ENCODE results near the gene OR2AJ1.

The OR2AJ1 gene

DNA sequence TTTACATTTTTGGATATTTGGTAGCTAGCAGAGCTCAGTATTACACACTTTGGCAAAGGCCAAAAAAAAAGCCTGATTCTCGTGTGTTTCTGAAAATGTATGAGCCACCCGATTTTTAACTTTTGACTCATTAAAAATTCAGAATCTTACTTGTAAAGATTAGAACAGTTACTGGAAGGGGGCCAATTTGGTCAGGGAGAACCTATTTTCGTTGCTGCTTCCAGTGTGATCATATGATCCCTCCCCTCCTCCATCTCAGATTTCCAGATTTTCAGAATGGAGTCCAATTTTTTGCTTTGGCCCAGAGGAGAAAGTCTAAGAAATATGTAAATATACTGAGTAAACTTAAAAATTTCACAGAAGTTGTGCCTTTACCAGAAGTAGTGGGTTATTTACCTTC, 37.1 kb downstream of the OR2AJ1 start:
- DNase-seq (ENCODE audit: low read depth), result no peak

DNA sequence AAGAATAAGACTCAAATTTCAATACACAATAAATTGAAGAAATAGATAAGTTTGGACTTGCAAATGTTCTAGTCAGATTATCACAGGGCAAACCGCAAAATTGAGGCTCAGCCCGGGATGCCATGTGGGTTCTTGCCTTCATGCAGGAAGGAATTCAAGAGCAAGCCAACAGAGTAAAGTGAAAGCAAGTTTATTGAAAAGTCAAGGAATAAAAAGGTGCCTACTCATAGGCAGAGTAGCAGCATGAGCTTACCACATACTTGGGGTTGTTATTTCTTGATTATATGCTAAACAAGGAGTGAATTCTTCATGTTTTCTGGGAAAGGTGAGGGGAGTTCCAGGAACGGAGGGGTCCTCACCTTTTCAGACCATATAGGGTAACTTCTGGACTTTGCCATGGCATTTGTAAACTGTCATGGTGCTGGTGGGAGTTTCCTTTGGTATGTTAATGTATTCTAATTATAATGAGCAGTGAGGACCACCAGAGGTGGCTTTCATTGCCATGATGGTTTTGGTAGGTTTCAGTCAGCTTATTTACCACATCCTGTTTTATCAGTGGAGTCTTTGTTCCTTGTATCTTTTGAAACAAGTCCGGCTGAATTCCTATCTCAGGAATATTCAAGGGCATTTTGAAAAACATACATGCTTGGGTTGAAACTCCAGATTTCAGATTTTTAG, 38.4 kb downstream of the OR2AJ1 start:
- no peak for DNase-seq (ENCODE audit: low read depth)

DNA sequence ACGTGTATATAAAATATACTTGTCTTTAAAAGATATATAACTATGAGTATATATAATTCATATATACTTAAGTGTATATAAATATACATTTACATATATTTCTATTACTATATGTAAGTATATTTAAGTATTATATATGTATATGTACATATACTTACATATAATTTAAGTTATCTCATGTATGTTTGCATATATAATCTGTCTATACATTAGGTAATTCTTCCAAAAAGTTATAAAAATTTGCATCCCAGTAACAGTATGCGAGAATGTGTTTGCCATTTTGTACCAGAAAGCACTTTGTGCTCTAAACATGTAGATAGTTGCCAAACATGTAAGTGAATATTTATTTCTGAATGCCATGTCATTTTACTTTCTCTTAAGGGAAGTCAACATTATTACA, 40.2 kb downstream of the OR2AJ1 start, which contains the start of gene OR2AK2:
Gene OR2AK2, plus strand, starts transcription at position 301 of the 400 bp plus-strand sequence. CDS start 144 bp downstream, outside the sequence.
- DNase-seq (ENCODE audit: low read depth), result no peak

DNA sequence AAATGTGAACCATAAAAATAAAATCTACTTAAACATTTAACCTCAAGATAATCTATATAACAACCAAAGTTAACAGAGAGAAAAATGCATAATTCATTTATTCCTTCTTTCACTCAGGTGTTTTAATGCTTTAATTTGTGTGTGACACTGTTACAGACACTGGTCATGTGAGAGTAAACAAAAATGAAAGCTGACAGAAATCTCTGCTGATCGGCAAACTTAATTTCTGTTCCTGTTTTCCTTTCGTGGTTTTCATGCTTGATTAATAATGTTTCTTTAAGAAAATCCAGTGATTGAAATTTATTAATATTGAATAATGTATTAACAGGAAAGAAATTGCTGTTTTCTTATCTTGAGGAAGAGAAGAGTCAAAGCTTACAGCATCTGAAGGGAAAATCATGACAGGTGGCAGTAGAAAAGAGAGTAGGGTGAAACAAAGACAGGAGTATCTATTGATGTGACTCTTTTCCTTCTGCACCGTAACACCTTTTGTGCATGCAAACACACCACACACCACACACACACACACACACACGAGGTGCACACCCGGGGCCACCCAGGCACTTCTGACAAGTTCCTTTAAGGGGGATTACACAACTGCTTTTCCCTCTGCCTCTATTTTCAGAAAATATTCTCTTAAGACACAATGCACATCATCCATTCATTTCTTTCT, 42.0 kb downstream of the OR2AJ1 start:
- DNase-seq (ENCODE audit: low read depth), result no peak
